Breast epithelium (tissue), 3 donors: ENCODE data around the gene SPRED2.

ENCODE experiments used
- CTCF ChIP-seq, 3 donors: fragments of 450-650 bp; IDR thresholded peaks; one replicate each; pipeline ENCODE4 v1.5.1; 2016 to 2017; ENCODE audit warnings: antibody characterized with exemption in 3 of 3, mild to moderate bottlenecking in 3 of 3, moderate library complexity in 3 of 3
- POLR2AphosphoS5 ChIP-seq, 3 donors: sonication (generic); formaldehyde crosslinking; IDR thresholded peaks; one replicate each; pipeline ENCODE4 v1.6.1; 2017; ENCODE audit warnings: antibody characterized with exemption in 3 of 3

- TF ChIP-seq CTCF (IDR thresholded peaks at IDR 0.05) (no peak), POLR2AphosphoS5 (IDR thresholded peaks at IDR 0.05) (no peak)
These were observed 166.7 kb downstream of the SPRED2 start for GRCh38 chr2:65265671-65266045.
